ENCODE measurements around the gene KIAA1671.
"Not testable (repeated sequence)": the region's sequence is repeated elsewhere in the genome, so short reads cannot be mapped to it uniquely, and the experiment has no call there.

The KIAA1671 gene

DNA sequence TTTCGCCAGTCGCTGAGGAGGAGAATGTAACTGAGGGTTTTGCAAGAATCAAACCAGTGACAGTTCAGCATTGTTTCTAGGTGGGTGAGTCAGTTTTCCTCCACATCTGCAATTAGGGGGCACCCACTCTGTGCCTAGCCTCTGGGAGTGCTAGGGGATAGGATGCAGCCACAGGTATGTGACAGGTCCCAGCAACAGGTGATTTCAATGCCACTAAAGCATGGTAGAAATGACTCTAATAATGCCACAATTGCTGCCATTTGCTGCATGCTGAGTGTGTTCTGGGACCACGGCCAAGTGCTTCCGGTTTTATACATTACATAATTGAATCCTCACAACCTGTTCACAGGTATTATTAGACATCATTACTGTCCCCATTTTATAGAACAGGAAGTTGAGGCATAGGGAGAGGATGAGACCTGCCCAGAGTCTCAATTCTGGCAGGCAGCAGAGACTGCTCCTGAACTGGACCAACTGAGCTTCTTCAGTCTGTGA is 267.5 kb downstream of the KIAA1671 start:
- Histone ChIP-seq H4K20me1 (no peaks in the 10 kb centered on the region), H3K4me3 (no peak overlapping the region), H3K9me3 (replicated peaks in 1 of 11) (peaks cover 0 to 11% (median 2%) of the 10 kb centered on the region in 11 experiments; a peak in 13 of 22 replicates), H3K4me1 (peaks cover 0 to 9% (median 2%) of the 10 kb centered on the region in 10 experiments; a peak in 6 of 20 replicates), H3K27ac (no peak overlapping the region), H3K36me3 (no peaks in the 10 kb centered on the region), H3K9ac (no peak overlapping the region), H3K27me3 (no peaks in the 10 kb centered on the region), H3K4me2 (peak overlapping the region in 3 of 11 experiments; percentile 0 to 36 (median 3); a peak in 2 of 22 replicates)
- no peak for TF ChIP-seq Cebpa-rat (IDR thresholded peaks at IDR 0.05)

DNA sequence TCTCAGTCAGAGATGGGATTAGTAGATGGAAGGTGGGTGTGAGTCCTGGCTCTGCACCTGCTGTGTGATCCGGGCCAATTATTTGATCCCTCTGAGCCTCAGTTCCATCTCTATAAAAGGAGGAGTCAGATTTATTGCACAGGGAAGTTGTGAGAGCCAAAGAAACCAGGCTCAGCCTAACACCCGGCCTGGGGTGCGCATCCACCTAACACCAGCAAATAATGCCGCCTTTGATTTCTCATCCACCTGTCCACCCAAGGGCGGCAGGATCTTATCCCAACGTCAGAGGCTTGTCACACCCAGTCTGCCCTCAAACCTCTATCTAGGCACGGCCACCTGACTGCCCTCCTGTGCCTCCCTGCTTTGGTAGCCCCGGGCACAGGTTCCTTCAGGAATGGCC is 269.3 kb downstream of the KIAA1671 start:
- no peak for TF ChIP-seq Cebpa-rat (IDR thresholded peaks at IDR 0.05)
- Histone ChIP-seq H3K36me3 (no peaks in the 10 kb centered on the region), H3K27me3 (no peaks in the 10 kb centered on the region), H3K4me2 (no peak overlapping the region), H3K27ac (no peak overlapping the region), H3K4me3 (no peak overlapping the region), H4K20me1 (no peaks in the 10 kb centered on the region), H3K9me3 (replicated peaks in 1 of 11) (no peaks in the 10 kb centered on the region), H3K9ac (no peak overlapping the region), H3K4me1 (peaks cover 0 to 9% (median 2%) of the 10 kb centered on the region in 10 experiments; a peak in 6 of 20 replicates)

DNA sequence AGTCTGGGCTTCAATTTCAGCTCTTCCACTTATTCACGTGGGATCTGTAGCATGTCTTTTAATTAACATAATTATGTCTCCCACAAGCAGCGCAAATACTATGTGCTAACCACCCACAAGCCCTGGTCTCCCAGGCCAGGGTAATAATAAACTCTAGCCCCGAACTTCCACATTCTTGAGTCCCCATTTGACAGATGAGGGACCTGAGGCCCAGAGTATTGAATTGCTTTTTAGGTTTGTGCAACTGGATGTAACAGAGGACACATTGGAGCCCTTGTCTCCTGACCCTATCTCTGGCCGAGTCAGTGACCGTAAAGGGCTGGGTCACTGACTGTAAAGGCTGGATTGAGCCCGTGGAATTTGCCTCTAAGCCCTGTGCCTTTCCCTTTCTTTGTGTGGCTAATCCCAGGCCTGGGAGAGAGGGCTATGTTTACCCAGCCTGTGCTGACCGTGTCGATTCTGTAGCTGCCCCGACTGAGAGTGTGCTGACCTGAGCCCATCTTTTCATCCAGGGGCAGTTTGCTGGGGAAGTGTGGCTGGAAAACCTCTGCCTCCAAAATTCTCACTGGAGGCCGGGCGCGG is 270.8 kb downstream of the KIAA1671 start:
- Histone ChIP-seq H3K4me3 (no peak overlapping the region), H4K20me1 (no peaks in the 10 kb centered on the region), H3K9ac (no peak overlapping the region), H3K36me3 (no peaks in the 10 kb centered on the region), H3K9me3 (replicated peaks in 1 of 11) (no peaks in the 10 kb centered on the region), H3K27me3 (no peaks in the 10 kb centered on the region), H3K4me1 (peaks cover 0 to 9% (median 2%) of the 10 kb centered on the region in 10 experiments; a peak in 6 of 20 replicates), H3K27ac (no peak overlapping the region), H3K4me2 (no peak overlapping the region)
- no peak for TF ChIP-seq Cebpa-rat (IDR thresholded peaks at IDR 0.05)

DNA sequence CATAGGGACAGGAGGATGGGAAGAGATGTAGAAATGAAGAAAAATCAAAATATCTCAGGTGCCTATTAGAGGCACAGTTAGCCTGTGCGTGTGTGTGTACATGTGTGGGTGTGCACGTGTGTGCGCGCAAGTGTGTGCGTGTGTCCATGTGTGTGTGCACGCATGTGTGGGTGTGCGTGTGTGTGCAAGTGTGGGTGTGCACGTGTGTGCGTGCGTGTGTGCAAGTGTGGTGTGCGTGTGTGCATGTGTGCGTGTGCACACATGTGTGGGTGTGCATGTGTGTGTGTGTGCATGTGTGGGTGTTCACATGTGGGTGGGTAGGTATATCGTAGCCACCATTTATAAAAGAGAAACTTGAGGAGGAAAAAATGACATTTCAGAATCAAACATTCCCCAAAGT is 276.3 kb downstream of the KIAA1671 start:
- H3K9ac ChIP-seq = no peak overlapping the region
- no peak overlapping the region for H3K4me3 ChIP-seq
- no peaks in the 10 kb centered on the region for H3K36me3 ChIP-seq
- H3K4me2 ChIP-seq = no peak overlapping the region
- no peak overlapping the region for H3K27ac ChIP-seq
- H3K4me1 ChIP-seq = no peaks in the 10 kb centered on the region
- H4K20me1 ChIP-seq = no peaks in the 10 kb centered on the region
- no peaks in the 10 kb centered on the region for H3K27me3 ChIP-seq
- TF ChIP-seq Cebpa-rat (IDR thresholded peaks at IDR 0.05) = no peak
- H3K9me3 ChIP-seq (replicated peaks in 1 of 11) = no peaks in the 10 kb centered on the region

DNA sequence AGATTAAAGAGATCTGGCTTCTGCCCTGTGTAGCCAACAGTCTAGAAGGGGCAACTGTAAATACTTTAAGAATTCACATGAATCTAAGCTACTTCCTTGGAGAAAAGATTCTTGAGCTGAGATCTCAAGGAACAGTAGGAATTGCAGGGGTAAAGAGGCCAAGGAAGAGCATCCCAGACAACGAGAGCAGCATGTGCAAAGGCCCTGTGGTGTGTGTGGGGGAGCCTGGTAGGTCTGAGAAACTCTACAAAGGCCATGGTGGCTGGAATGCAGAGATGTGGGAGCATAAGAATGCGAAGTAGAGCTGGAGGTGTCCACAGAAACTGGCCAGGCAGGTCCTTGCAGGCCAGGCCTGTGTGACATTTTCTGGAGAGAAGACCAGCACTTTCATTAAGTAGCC is 278.2 kb downstream of the KIAA1671 start:
- not testable (repeated sequence) for H3K9me3 ChIP-seq (replicated peaks in 1 of 11); H3K4me3 ChIP-seq; H3K27me3 ChIP-seq; H3K36me3 ChIP-seq; H3K9ac ChIP-seq; H3K4me2 ChIP-seq; H3K27ac ChIP-seq; H3K4me1 ChIP-seq; H4K20me1 ChIP-seq

DNA sequence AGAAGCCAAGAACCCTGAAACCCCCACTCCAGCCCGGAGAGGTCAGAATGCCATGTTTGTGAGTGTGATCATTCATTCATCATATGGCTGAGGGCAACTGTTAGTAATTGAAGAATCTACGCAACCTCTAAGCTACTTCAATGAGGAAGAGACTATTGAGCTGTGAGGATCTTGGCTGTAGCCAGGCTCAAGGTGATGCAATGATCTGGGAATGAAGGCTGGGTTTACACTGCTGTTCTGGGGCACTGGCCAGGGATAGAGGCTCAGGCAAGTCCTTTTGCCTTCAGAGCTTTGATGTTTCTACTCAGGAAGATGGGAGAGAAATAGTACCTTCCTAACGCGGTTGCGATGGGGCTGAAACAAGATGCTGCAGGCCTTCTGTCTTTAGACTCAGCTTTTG is 279.8 kb downstream of the KIAA1671 start:
- no peak overlapping the region for H3K4me3 ChIP-seq
- no peak overlapping the region for H3K9ac ChIP-seq
- no peaks in the 10 kb centered on the region for H3K27me3 ChIP-seq
- no peak for TF ChIP-seq Cebpa-rat (IDR thresholded peaks at IDR 0.05)
- peaks cover 0 to 5% (median 0%) of the 10 kb centered on the region in 10 experiments; a peak in 4 of 20 replicates for H3K4me1 ChIP-seq
- H3K36me3 ChIP-seq = no peaks in the 10 kb centered on the region
- H3K27ac ChIP-seq = no peak overlapping the region
- no peaks in the 10 kb centered on the region for H4K20me1 ChIP-seq
- no peaks in the 10 kb centered on the region for H3K9me3 ChIP-seq (replicated peaks in 1 of 11)
- H3K4me2 ChIP-seq = no peak overlapping the region

DNA sequence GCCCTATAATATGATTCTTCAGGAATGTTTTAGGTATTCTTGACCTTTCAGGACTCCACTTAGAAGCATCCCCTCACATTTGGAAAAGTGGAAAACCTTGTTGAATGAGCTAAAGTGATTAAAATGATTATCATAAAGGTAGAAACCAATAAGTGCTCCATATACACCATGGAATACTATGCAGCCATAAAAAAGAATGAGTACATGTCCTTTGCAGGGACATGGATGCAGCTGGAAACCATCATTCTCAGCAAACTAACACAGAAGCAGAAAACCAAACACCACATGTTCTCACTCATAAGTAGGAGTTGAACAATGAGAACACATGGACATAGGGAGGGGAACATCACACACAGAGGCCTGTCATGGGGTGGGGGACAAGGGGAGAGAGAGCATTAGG is 281.2 kb downstream of the KIAA1671 start:
- not testable (repeated sequence) for H3K4me2 ChIP-seq; H3K9me3 ChIP-seq (replicated peaks in 1 of 11); H3K9ac ChIP-seq; H3K36me3 ChIP-seq; H3K27me3 ChIP-seq; H3K4me3 ChIP-seq; H4K20me1 ChIP-seq; H3K4me1 ChIP-seq; H3K27ac ChIP-seq

DNA sequence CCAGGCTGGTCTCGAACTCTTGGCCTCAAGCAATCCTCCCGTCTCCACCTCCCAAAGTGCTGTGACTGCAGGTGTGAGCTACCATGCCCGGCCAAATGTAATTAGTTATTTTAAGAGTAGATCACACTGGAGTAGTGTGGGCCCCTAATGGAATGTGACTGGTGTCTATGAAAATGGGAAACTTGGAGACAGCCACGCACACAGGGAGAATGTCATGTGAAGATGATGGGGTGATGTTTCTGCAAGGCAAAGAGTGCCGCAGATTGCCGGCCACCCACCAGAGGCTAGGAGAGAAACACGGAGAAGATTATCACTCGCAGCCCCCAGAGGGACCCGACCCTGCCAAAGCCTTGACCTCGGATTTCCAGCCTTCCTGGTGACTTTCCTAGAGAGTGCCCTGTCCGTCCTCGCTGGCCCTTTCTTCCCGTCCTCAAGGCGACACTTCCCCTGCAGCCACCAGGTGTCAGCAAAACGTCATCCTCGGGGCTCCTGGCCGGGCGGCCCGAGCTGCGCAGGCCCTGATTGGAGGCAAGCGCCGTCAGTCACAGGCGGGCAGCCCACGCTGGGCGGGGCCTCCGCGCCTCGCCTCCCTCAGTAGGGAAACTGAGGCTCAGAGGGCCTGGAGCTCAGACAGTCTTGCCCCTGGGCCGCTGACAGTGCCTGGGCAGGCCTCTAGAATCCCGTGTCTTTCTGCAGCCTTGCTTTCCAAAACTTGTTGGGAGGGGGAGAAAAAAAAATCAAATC is 283.2 kb downstream of the KIAA1671 start:
- Histone ChIP-seq H4K20me1 (no peaks in the 10 kb centered on the region), H3K9me3 (replicated peaks in 1 of 11) (no peaks in the 10 kb centered on the region), H3K27me3 (no peaks in the 10 kb centered on the region), H3K27ac (no peak overlapping the region), H3K9ac (no peak overlapping the region), H3K36me3 (no peaks in the 10 kb centered on the region), H3K4me3 (no peak overlapping the region), H3K4me2 (peak overlapping the region; percentile 18 to 69 (median 38); a peak in 18 of 22 replicates), H3K4me1 (peaks cover 0 to 11% (median 6%) of the 10 kb centered on the region in 10 experiments; a peak in 14 of 20 replicates)
- no peak for TF ChIP-seq Cebpa-rat (IDR thresholded peaks at IDR 0.05)

DNA sequence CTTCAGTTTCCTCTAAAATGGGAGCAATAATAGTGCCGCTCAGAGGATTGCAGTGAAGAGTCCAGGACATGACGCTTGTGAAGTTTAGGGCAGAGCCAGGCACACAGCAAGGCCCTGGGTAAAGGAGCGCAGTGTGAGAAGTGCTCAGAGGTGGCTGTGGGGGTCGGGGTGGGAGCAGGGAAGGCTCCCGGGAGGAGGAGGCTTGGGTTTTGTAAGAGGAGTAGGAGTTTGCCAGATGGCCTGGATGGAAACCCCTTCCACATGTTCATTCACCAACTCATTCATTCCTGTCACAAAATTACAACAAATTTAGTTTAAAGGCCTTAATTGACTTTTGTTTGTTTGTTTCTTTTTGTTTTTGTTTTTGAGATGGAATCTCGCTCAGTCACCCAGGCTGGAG is 283.9 kb downstream of the KIAA1671 start:
- Histone ChIP-seq H3K4me1 (peaks cover 0 to 18% (median 13%) of the 10 kb centered on the region in 10 experiments; a peak in 14 of 20 replicates), H3K27ac (no peak overlapping the region), H3K27me3 (no peaks in the 10 kb centered on the region), H3K9me3 (replicated peaks in 1 of 11) (no peaks in the 10 kb centered on the region), H3K9ac (no peak overlapping the region), H3K36me3 (no peaks in the 10 kb centered on the region), H3K4me2 (peak overlapping the region in 10 of 11 experiments; percentile 18 to 69 (median 40); a peak in 10 of 22 replicates), H3K4me3 (no peak overlapping the region), H4K20me1 (no peaks in the 10 kb centered on the region)
- no peak for TF ChIP-seq Cebpa-rat (IDR thresholded peaks at IDR 0.05)

DNA sequence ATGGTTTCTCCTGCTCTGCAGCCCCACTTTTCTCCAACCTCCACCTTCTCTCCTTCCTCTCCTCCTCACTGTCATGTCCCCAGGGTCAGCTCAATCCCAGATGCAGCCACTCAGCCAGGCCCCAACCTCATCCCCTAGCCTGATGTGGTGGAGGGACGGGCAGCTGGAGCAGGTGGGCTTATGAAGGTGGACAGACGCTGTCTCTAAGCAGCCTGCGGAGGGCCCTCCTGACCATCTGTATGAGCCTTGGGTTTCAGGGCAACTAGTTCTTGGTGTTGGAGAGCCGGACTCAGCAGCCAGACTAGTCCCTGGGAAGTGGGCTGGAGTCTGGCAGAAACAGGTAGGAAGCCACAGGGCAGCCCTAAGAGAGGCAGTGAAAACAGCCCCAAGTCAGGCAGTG is 285.0 kb downstream of the KIAA1671 start:
- no peaks in the 10 kb centered on the region for H3K27me3 ChIP-seq
- no peak overlapping the region for H3K4me3 ChIP-seq
- TF ChIP-seq Cebpa-rat (IDR thresholded peaks at IDR 0.05) = no peak
- peaks cover 0 to 24% (median 16%) of the 10 kb centered on the region in 10 experiments; a peak in 14 of 20 replicates for H3K4me1 ChIP-seq
- no peaks in the 10 kb centered on the region for H3K9me3 ChIP-seq (replicated peaks in 1 of 11)
- no peak overlapping the region for H3K27ac ChIP-seq
- H3K9ac ChIP-seq = no peak overlapping the region
- H4K20me1 ChIP-seq = no peaks in the 10 kb centered on the region
- H3K4me2 ChIP-seq = no peak overlapping the region
- no peaks in the 10 kb centered on the region for H3K36me3 ChIP-seq

DNA sequence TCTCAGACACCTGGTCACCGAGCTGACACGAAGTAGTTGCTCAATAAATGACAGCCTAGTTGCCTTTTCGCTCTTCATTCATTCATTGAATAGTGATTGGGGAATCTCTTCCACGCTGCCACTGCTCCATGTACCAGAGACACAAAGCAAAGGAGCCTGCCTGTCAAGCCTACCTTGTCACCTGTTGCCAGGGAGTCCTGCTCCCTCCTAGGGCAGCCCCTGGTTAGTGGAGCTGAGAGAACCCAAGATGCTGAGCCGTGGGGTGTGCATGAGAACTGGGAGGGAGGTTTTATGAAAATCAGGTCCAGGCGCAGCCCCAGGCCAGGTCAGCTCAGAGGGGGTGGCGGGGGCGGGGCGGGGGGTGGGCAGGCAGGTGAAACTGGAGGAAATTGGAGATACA is 285.5 kb downstream of the KIAA1671 start:
- not testable (repeated sequence) for H3K36me3 ChIP-seq; H3K9ac ChIP-seq; H3K27ac ChIP-seq; H3K9me3 ChIP-seq (replicated peaks in 1 of 11); H4K20me1 ChIP-seq; H3K4me3 ChIP-seq; H3K4me2 ChIP-seq; H3K27me3 ChIP-seq
- H3K4me1 ChIP-seq = peaks cover 0 to 24% (median 16%) of the 10 kb centered on the region in 10 experiments; a peak in 14 of 20 replicates
